Transverse colon (tissue), 4 donors: Measurements from ENCODE around the gene NIBAN1. TPM values are rescaled to one million over a fixed set of nuclear protein-coding genes. Genes with fewer than 3 reads are reported as not detected.

Experiments used
- DNase-seq: peaks from one replicate; pipeline ENCODE4 v3.0.0-alpha.2; 2019
- H3K27ac ChIP-seq, 4 donors: fragments of 200-600 bp; sonication (generic); 2 replicates each; pipeline ENCODE4 v1.5.1; 2016 to 2018; ENCODE audit warnings: inconsistent platforms in 4 of 4
- H3K27me3 ChIP-seq: fragments of 200-600 bp; sonication (generic); 2 replicates; pipeline ENCODE4 v1.5.1; 2017; ENCODE audit warnings: inconsistent platforms
- H3K36me3 ChIP-seq, 4 donors: fragments of 200-600 bp; sonication (generic); 2 replicates each; pipeline ENCODE4 v1.5.1; 2017 to 2019; ENCODE audit warnings: inconsistent platforms in 4 of 4
- H3K4me1 ChIP-seq, 4 donors: fragments of 200-600 bp; sonication (generic); 2 replicates each; pipeline ENCODE4 v1.5.1; 2017 to 2020; ENCODE audit warnings: inconsistent platforms in 4 of 4
- H3K4me3 ChIP-seq, 4 donors: fragments of 200-600 bp; sonication (generic); 1 replicate in 1 of 4; 2 replicates in 3 of 4; pipeline versions ENCODE4 v1.5.1 to v1.6.1; 2017 to 2019; ENCODE audit warnings: inconsistent platforms in 4 of 4
- H3K9me3 ChIP-seq, 2 donors: fragments of 200-600 bp; sonication (generic); 2 replicates each; pipeline ENCODE4 v1.5.1; 2017 to 2019; ENCODE audit warnings: inconsistent platforms in 2 of 2
- CTCF ChIP-seq, 5 experiments: fragments of 200-600 bp in 3 of 5; fragments of 450-650 bp in 2 of 5; sonication (generic) in 3 of 5; IDR thresholded peaks; 1 replicate in 2 of 5; 2 replicates in 3 of 5; pipeline ENCODE4 v1.5.1; 2016 to 2017; ENCODE audit warnings: antibody characterized with exemption in 5 of 5, inconsistent platforms in 3 of 5, mild to moderate bottlenecking in 2 of 5, moderate library complexity in 1 of 5
- EP300 ChIP-seq: sonication (generic); formaldehyde crosslinking; IDR thresholded peaks from one replicate; pipeline ENCODE4 v1.6.1; 2017; ENCODE audit warnings: antibody characterized with exemption, low read depth
- POLR2A ChIP-seq: fragments of 450-650 bp; IDR thresholded peaks from one replicate; pipeline ENCODE4 v1.6.1; 2016; ENCODE audit warnings: antibody characterized with exemption, mild to moderate bottlenecking, moderate library complexity
- POLR2AphosphoS5 ChIP-seq, 3 donors: sonication (generic); formaldehyde crosslinking; IDR thresholded peaks; one replicate each; pipeline ENCODE4 v1.6.1; 2016; ENCODE audit warnings: antibody characterized with exemption in 3 of 3
- WGBS, 2 donors: methylation state at CpG; one replicate each; pipeline ENCODE4 v1.1.5; 2018; ENCODE audit warnings: low coverage in 1 of 2; 5-methylcytosine and 5-hydroxymethylcytosine counted together
- in situ Hi-C, 4 donors: fragments of 200-750 bp; cut with MboI; loops; one replicate each; pipeline versions ENCODE4 v1.15.0 to v1.15.1; 2017; ENCODE audit warnings: low sequenced_read_pairs in 3 of 4, low pct_ligation_motif_present in 1 of 4, low pct_unique_long_range_greater_than_20kb in 1 of 4
- intact Hi-C: fragments of 100-400 bp; cut with DNase I; formaldehyde crosslinking; loops from one replicate; pipeline ENCODE4 v1.15.1; 2023; ENCODE audit warnings: low total_unique reads
- total RNA-seq, 4 donors: library from RNA; depleted of rRNA; stranded (reverse); fragments of >200 nt; gene quantifications; one replicate each; pipeline ENCODE4 v1.1.0, GENCODE V29; 2016

NIBAN1 gene
- total RNA-seq, 4 donors from 2014 or later, result 22.7 to 38.7 (median 31.7) TPM

- in situ Hi-C loops (no loop called here), intact Hi-C loops (no loop called here)
- Histone ChIP-seq H3K27me3 (peaks cover 35% of the 10 kb centered on the region), H3K36me3 (no peaks in the 10 kb centered on the region), H3K4me3 (no peak overlapping the region), H3K9me3 (no peaks in the 10 kb centered on the region), H3K27ac (no peak overlapping the region), H3K4me1 (peaks cover 0 to 16% (median 0%) of the 10 kb centered on the region in 4 donors)
- WGBS, 2 donors, result 95% methylated on average over 2 of the region's 2 CpGs; no CpG with 5 or more reads in 1 of the 2 donors
- TF ChIP-seq POLR2A, result no peak
- no peak for TF ChIP-seq POLR2AphosphoS5 (IDR thresholded peaks at IDR 0.05)
- no peak for TF ChIP-seq EP300
- no peak for TF ChIP-seq CTCF (IDR thresholded peaks at IDR 0.05)
- no peak for DNase-seq
These were observed 34.1 kb downstream of the NIBAN1 start for GRCh38 chr1:184940226-184940625.

GRCh38 chr1:184937729-184938128 lies 36.6 kb downstream of the NIBAN1 start:
- peak; percentile 18 for DNase-seq
- WGBS, 2 donors, result 43 to 49% methylated on average over 4 of the region's 4 CpGs
- no peaks in the 10 kb centered on the region for H3K36me3 ChIP-seq
- H3K27ac ChIP-seq, result no peak overlapping the region
- H3K9me3 ChIP-seq, result no peaks in the 10 kb centered on the region
- H3K4me1 ChIP-seq, result peaks cover 0 to 8% (median 0%) of the 10 kb centered on the region in 4 donors
- no peak overlapping the region for H3K4me3 ChIP-seq
- intact Hi-C loops, result no loop called here
- peaks cover 59% of the 10 kb centered on the region for H3K27me3 ChIP-seq
- TF ChIP-seq POLR2AphosphoS5 (IDR thresholded peaks at IDR 0.05), result no peak
- TF ChIP-seq POLR2A, result no peak
- TF ChIP-seq EP300, result no peak
- no peak for TF ChIP-seq CTCF (IDR thresholded peaks at IDR 0.05)
- in situ Hi-C loops, result no loop called here

GRCh38 chr1:184935920-184936798 lies 38.1 kb downstream of the NIBAN1 start:
- H3K27ac ChIP-seq, result no peak overlapping the region
- no peak overlapping the region for H3K4me3 ChIP-seq
- H3K9me3 ChIP-seq, result no peaks in the 10 kb centered on the region
- in situ Hi-C loops (no loop called here), intact Hi-C loops (no loop called here)
- no peak for DNase-seq
- H3K27me3 ChIP-seq, result peaks cover 74% of the 10 kb centered on the region
- H3K36me3 ChIP-seq, result no peaks in the 10 kb centered on the region
- TF ChIP-seq POLR2AphosphoS5 (IDR thresholded peaks at IDR 0.05), result no peak
- no peak for TF ChIP-seq CTCF (IDR thresholded peaks at IDR 0.05)
- no peak for TF ChIP-seq EP300
- no peak for TF ChIP-seq POLR2A
- WGBS, 2 donors, result 91 to 95% methylated on average over 6 to 8 of the region's 8 CpGs
- peaks cover 0 to 8% (median 0%) of the 10 kb centered on the region in 4 donors for H3K4me1 ChIP-seq

GRCh38 chr1:184933944-184934343 lies 40.4 kb downstream of the NIBAN1 start:
- intact Hi-C loops (no loop called here), in situ Hi-C loops (no loop called here)
- no peak overlapping the region for H3K4me3 ChIP-seq
- H3K36me3 ChIP-seq, result no peaks in the 10 kb centered on the region
- TF ChIP-seq POLR2A (no peak), POLR2AphosphoS5 (IDR thresholded peaks at IDR 0.05) (no peak), CTCF (IDR thresholded peaks at IDR 0.05) (no peak), EP300 (no peak)
- no peak for DNase-seq
- peaks cover 0 to 12% (median 10%) of the 10 kb centered on the region in 4 donors for H3K4me1 ChIP-seq
- H3K9me3 ChIP-seq, result no peaks in the 10 kb centered on the region
- no peak overlapping the region for H3K27ac ChIP-seq
- 83 to 96% methylated on average over 2 of the region's 2 CpGs for WGBS, 2 donors
- peaks cover 74% of the 10 kb centered on the region for H3K27me3 ChIP-seq
